Loucy (cell line): Measurements from ENCODE around the gene TP63.

ENCODE experiments used
- H2AFZ ChIP-seq: fragments of 200-600 bp; sonication (generic); 2 replicates; pipeline ENCODE4 v1.6.0; 2016; ENCODE audit warnings: antibody characterized with exemption, mild to moderate bottlenecking, low read length, moderate library complexity
- H3F3A ChIP-seq: fragments of 200-600 bp; 2 replicates; pipeline ENCODE4 v1.6.0; 2016; ENCODE audit warnings: antibody characterized with exemption, low read depth, mild to moderate bottlenecking
- H3K27me3 ChIP-seq: fragments of 200-600 bp; sonication (generic); 2 replicates; pipeline ENCODE4 v1.6.1; 2014; ENCODE audit warnings: low read length, mild to moderate bottlenecking; ENCODE audit not compliant: insufficient read depth, poor library complexity, severe bottlenecking
- H3K36me3 ChIP-seq: fragments of 200-600 bp; sonication (generic); 2 replicates; pipeline ENCODE4 v1.6.1; 2016; ENCODE audit warnings: low read length; ENCODE audit not compliant: insufficient read depth
- H3K4me1 ChIP-seq: fragments of 200-600 bp; sonication (generic); 2 replicates; pipeline ENCODE4 v1.5.1; 2014; ENCODE audit warnings: low read length, mild to moderate bottlenecking; ENCODE audit not compliant: insufficient read depth, poor library complexity, severe bottlenecking
- H3K4me2 ChIP-seq: fragments of 200-600 bp; sonication (generic); 2 replicates; pipeline ENCODE4 v1.6.0; 2014; ENCODE audit warnings: antibody characterized with exemption, low read length, low read depth, mild to moderate bottlenecking; ENCODE audit not compliant: poor library complexity, severe bottlenecking
- H3K4me3 ChIP-seq: fragments of 200-600 bp; sonication (generic); 2 replicates; pipeline ENCODE4 v1.5.1; 2014; ENCODE audit warnings: low read length, mild to moderate bottlenecking, mixed read lengths; ENCODE audit not compliant: poor library complexity, severe bottlenecking
- H3K79me2 ChIP-seq: fragments of 200-600 bp; sonication (generic); 2 replicates; pipeline ENCODE4 v1.6.1; 2014; ENCODE audit warnings: low read length; ENCODE audit not compliant: insufficient read depth
- H3K9ac ChIP-seq: fragments of 200-600 bp; sonication (generic); 2 replicates; pipeline ENCODE4 v1.6.0; 2014; ENCODE audit warnings: mild to moderate bottlenecking, low read depth, low read length, moderate library complexity; ENCODE audit not compliant: poor library complexity, severe bottlenecking
- H3K9me2 ChIP-seq: fragments of 200-600 bp; sonication (generic); replicated peaks from 2 replicates; pipeline ENCODE4 v1.6.1; 2016; ENCODE audit warnings: low read depth, low read length, mixed read lengths
- H3K9me3 ChIP-seq: fragments of 200-600 bp; sonication (generic); 2 replicates; pipeline ENCODE4 v1.6.1; 2014; ENCODE audit warnings: mild to moderate bottlenecking, antibody characterized with exemption, low read length, low read depth; ENCODE audit not compliant: insufficient read depth
- H4K20me1 ChIP-seq: fragments of 200-600 bp; sonication (generic); 2 replicates; pipeline ENCODE4 v1.6.0; 2014; ENCODE audit warnings: antibody characterized with exemption, low read length, mild to moderate bottlenecking; ENCODE audit not compliant: insufficient read depth, poor library complexity, severe bottlenecking
- CTCF ChIP-seq: fragments of 200-600 bp; sonication (generic); conservative IDR thresholded peaks from 2 replicates; pipeline ENCODE4 v1.5.1; 2014; ENCODE audit warnings: mild to moderate bottlenecking, antibody characterized with exemption, low read length
- EZH2phosphoT487 ChIP-seq: fragments of 200-600 bp; IDR thresholded peaks from 2 replicates; pipeline ENCODE4 v1.6.1; 2018; ENCODE audit warnings: antibody characterized with exemption, mild to moderate bottlenecking, moderate library complexity, borderline replicate concordance

Gene TP63

GRCh38 chr3:189941679-189942078 lies 310.5 kb downstream of the TP63 start:
- H3K4me1 ChIP-seq: no peaks in the 10 kb centered on the region
- no peak overlapping the region for H3K4me2 ChIP-seq
- H3K9me3 ChIP-seq: no peaks in the 10 kb centered on the region
- H4K20me1 ChIP-seq: no peaks in the 10 kb centered on the region
- H3K9me2 ChIP-seq: no peaks in the 10 kb centered on the region
- no peaks in the 10 kb centered on the region for H3F3A ChIP-seq
- H3K27me3 ChIP-seq: no peaks in the 10 kb centered on the region
- H3K9ac ChIP-seq: no peak overlapping the region
- H2AFZ ChIP-seq: no peak overlapping the region
- H3K36me3 ChIP-seq: no peaks in the 10 kb centered on the region
- no peaks in the 10 kb centered on the region for H3K79me2 ChIP-seq
- TF ChIP-seq CTCF (no peak), EZH2phosphoT487 (no peak)
- no peak overlapping the region for H3K4me3 ChIP-seq

DNA sequence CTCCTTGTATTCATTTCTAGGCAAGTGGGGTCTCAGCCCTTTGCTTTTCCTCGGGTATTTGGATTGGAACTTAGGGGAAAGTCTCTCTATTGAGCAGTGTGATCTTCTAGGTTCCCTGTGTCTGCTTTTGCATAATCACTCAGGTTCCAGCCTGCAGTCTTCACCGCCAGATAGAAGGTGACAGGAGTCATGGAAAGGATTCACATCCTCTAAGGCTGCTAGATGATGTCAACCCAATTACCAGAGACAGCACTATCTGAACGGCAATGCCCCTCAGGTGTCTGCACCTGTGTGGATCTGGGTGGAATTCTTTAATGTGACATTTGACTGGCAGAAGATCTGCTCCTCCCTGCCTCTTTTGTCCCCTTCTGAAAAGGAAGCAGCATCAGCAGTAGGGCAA lies 311.8 kb downstream of the TP63 start:
- H4K20me1 ChIP-seq: no peaks in the 10 kb centered on the region
- H3K27me3 ChIP-seq: no peaks in the 10 kb centered on the region
- no peak for TF ChIP-seq CTCF
- TF ChIP-seq EZH2phosphoT487: no peak
- H3K79me2 ChIP-seq: no peaks in the 10 kb centered on the region
- no peaks in the 10 kb centered on the region for H3K9me2 ChIP-seq
- H3K9me3 ChIP-seq: no peaks in the 10 kb centered on the region
- H2AFZ ChIP-seq: no peak overlapping the region
- H3K9ac ChIP-seq: no peak overlapping the region
- no peaks in the 10 kb centered on the region for H3F3A ChIP-seq
- H3K4me2 ChIP-seq: no peak overlapping the region
- no peaks in the 10 kb centered on the region for H3K4me1 ChIP-seq
- no peaks in the 10 kb centered on the region for H3K36me3 ChIP-seq
- no peak overlapping the region for H3K4me3 ChIP-seq

- H4K20me1 ChIP-seq: no peaks in the 10 kb centered on the region
- H3F3A ChIP-seq: no peaks in the 10 kb centered on the region
- H3K4me2 ChIP-seq: no peak overlapping the region
- H3K9me3 ChIP-seq: no peaks in the 10 kb centered on the region
- no peaks in the 10 kb centered on the region for H3K9me2 ChIP-seq
- H3K27me3 ChIP-seq: no peaks in the 10 kb centered on the region
- peaks cover 4% of the 10 kb centered on the region for H3K4me1 ChIP-seq
- TF ChIP-seq CTCF (no peak), EZH2phosphoT487 (no peak)
- no peaks in the 10 kb centered on the region for H3K36me3 ChIP-seq
- no peak overlapping the region for H3K4me3 ChIP-seq
- H3K9ac ChIP-seq: no peak overlapping the region
- no peak overlapping the region; the same call in 1 of the 2 replicates for H2AFZ ChIP-seq
- H3K79me2 ChIP-seq: no peaks in the 10 kb centered on the region
Observed at GRCh38 chr3:189944285-189945145, 313.3 kb downstream of the TP63 start.
